Effector CD8-positive, alpha-beta T cell (primary cell): Measurements from ENCODE around the gene PLXNC1.

Source experiments
- DNase-seq: peaks from one replicate; lab custom pipeline; 2025; lab: John Stamatoyannopoulos, UW

Gene PLXNC1

GRCh38 chr12:94180558-94181296 is 32.4 kb downstream of the PLXNC1 start:
- no peak for DNase-seq

DNA sequence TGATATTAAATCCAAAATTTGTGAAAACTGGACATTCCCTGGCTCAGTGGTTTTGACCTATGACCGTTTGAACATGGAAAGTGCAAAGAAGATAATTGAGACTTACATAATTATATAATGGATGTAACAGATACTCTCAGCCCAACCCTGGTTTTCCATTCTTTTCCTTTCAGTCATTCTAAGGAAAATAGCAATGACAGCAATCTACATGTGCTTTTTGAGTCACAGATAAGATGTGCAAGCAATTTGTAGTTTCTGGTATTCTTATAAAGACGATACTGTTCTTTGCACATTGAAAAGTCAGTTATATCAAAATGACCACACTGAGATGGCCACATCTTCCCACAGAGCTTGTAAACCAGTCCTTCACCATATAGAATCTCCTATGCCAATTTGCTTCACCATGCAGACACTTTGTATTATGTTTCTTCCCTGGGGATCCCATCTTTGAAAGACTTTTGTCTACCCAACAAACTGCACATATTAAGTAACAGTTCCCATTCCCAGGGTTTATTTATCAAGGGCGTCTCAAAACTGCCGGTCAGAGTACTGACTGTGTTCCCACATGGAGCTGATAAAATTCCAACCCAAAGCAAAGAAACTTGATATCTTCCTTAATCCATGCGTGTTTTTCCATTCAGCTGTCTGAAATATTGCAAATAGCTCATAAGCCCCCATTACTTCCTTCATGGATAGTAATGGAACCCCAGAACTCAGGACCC is 34.8 kb downstream of the PLXNC1 start:
- no peak for DNase-seq

- no peak for DNase-seq
Observed at GRCh38 chr12:94183708-94184379, 35.5 kb downstream of the PLXNC1 start.

- DNase-seq = no peak
Observed at GRCh38 chr12:94184995-94185719, 36.8 kb downstream of the PLXNC1 start.

GRCh38 chr12:94185801-94186200 is 37.4 kb downstream of the PLXNC1 start:
- DNase-seq = no peak

- no peak for DNase-seq
Observed at GRCh38 chr12:94186278-94187241, 38.2 kb downstream of the PLXNC1 start.

DNA sequence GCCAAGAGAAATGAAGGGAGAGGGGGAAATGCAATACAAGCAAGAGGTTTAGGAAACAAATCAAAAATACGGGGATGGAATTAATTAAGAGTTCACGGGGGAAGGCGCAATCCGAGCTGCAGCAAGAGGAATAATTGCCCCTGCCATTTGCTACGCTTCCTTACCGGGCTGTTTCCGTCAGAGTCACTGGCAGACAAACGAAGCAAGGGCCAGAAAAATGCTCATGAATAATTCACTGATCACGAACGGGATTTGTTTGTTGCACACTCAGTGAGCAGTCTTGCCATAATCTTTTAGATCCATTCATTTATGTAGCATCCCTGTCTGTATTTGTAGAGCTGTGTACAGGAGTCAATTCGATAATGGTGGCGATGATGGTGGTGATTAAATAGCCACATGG is 39.0 kb downstream of the PLXNC1 start:
- DNase-seq = no peak

DNA sequence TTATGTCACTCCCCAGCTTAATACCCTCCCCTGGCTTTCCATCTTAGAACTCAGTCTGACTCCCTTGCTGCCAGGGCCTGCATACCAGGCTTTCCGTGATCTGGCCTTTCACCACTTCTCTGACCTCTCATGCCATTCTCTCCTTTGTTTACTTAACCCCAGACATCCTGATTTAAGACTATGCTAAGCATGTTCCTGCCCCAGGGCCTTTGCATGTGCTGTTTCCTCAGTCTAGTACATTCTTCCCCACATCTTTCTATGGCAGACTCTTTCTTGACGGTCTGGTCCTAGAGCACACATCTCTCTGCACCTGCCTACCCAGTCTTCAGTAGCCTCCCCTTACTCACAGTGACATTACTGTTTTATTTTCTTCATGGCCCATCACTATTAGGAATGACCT is 42.2 kb downstream of the PLXNC1 start:
- DNase-seq = no peak

GRCh38 chr12:94191023-94191422 is 42.6 kb downstream of the PLXNC1 start:
- no peak for DNase-seq

DNA sequence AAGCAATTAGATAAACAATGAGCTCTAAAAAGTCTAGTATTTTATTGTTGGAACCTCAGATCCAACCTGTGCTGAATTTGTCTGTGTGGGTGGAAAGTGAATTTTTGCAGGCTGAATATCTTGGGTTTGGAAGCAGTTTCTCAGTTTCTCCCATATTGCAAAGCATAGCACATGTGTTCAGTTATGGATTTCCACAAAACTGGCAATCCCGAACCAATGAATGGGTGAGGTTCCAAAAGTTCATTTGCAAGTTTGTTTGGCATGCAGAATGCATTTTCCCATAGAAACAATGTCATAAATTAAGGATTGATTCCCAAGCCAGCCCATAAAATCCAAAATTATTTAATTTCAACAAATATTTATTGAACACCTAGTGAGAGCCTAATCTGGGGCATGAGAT is 43.4 kb downstream of the PLXNC1 start:
- no peak for DNase-seq

- DNase-seq = no peak
Observed at GRCh38 chr12:94192506-94192905, 44.1 kb downstream of the PLXNC1 start.

DNA sequence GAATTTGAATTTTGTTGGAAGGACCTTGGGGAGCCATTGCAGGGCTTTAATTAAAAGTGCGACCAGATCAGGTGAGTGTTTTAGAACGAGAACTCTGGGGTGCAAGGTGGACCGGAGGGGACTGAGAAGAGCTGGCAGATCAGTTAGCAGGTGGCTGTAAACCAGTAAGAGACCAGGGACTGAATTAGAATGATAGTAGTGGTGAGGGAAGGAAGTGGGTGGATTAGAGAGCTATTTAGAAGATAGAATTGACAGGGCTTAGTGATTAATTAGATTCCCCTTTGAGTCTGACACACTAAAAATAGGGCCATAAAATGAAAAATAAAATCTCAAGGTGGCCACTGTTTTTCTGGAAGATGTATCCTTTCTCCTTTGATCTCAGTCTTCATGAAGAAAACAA is 44.8 kb downstream of the PLXNC1 start:
- DNase-seq = no peak

- DNase-seq = no peak
Observed at GRCh38 chr12:94195483-94195882, 47.1 kb downstream of the PLXNC1 start.

DNA sequence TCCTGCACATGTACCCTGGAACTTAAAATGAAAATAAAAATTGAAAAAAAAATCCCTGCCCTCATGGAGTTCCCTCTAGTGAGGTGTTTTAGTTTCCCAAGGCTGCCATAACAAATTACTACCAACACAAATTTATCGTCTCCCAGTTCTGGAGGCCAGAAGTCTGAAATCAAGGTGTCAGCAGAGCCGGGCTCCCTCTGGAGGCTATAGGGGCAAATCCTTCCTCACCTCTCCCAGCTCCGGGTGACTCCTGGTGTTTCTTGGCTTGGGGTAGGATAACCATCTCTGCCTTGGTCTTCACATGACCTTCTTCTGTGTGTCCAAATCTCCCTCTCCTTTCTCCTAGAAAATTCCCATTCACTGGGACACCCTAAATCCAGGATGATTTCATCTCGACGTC is 50.1 kb downstream of the PLXNC1 start:
- DNase-seq = no peak

- no peak for DNase-seq
Observed at GRCh38 chr12:94198872-94199271, 50.5 kb downstream of the PLXNC1 start.

DNA sequence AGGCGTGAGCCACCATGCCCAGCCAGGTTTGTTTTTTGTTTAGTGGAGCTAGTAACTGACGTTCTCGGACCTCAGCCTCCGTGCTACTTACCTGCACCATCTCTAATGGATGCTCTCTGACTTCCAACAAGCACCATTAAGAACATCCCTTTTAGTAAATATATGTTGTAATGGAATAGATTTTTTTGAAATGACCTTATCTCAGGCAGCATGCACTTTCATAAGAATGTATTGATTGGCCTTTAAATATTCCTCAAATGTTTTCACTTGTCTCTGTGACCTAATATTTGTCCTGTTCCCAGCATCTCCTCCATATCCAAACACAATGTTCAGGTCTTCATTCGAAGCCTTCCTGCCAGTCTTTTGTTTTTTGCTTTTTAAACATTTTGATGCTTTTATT is 51.7 kb downstream of the PLXNC1 start:
- no peak for DNase-seq

DNA sequence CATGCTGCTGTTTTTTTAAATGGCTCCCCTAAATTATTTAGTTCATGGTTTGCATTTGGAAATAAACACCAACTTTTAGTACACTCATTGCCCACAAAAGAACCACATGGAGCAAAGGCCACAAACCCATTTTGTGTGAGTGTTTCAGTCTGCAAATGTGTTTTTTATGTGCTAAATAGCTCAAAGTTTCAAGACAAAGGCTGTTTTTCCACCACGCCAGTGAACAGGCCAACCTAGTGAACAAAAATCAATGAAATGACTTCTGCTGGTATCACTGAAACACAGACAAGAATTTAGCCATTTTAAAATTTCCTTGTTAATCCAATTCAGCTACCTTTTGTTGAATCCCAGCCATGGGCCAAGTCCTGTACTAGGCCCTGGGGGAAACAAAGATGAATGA is 52.3 kb downstream of the PLXNC1 start:
- no peak for DNase-seq

GRCh38 chr12:94202245-94203180 is 54.1 kb downstream of the PLXNC1 start:
- no peak for DNase-seq

DNA sequence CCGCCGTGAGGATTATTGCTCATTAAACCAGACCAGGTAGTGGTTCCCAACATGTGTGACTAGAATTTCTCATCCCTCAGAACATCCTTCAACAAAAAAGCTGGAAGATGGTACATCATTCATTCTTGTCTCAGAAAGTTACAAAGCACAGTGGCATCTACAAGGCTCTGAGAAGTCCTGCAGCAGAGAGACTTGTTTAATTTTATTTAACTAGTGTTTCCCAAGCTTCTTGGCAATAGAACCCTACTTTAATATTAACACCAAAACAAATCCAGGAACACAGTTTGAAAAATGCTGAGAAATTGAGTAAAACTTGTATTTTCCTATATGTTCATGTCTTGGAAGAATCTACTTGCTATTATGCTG is 54.8 kb downstream of the PLXNC1 start:
- DNase-seq = no peak

- no peak for DNase-seq
Observed at GRCh38 chr12:94203796-94204195, 55.4 kb downstream of the PLXNC1 start.
